Osteoblast (primary cell): ENCODE results near the gene C5orf24. TPM values are rescaled to one million over a fixed set of nuclear protein-coding genes. Genes with fewer than 3 reads are reported as not detected.

Experiments
- DNase-seq: peaks from one replicate; pipeline ENCODE4 v3.0.0; 2011; ENCODE audit warnings: low spot score, mixed read lengths; ENCODE audit not compliant: insufficient read length; ENCODE audit errors: missing footprints
- H2AFZ ChIP-seq: 2 replicates; pipeline ENCODE4 v1.6.0; 2011; ENCODE audit warnings: mild to moderate bottlenecking, low read length
- H3K27ac ChIP-seq: 2 replicates; pipeline ENCODE4 v1.5.1; 2011; ENCODE audit warnings: mild to moderate bottlenecking, low read depth, low read length, moderate library complexity
- H3K27me3 ChIP-seq: 2 replicates; pipeline ENCODE4 v1.6.0; 2012; ENCODE audit warnings: mild to moderate bottlenecking, control low read depth, inconsistent platforms, low read length, moderate library complexity; ENCODE audit not compliant: insufficient read depth
- H3K36me3 ChIP-seq: 2 replicates; pipeline ENCODE4 v1.5.1; 2011; ENCODE audit warnings: mild to moderate bottlenecking, low read length, control low read depth, moderate library complexity; ENCODE audit not compliant: insufficient read depth
- H3K4me1 ChIP-seq: 2 replicates; pipeline ENCODE4 v1.5.1; 2011; ENCODE audit warnings: mild to moderate bottlenecking, low read length, control low read depth, moderate library complexity; ENCODE audit not compliant: insufficient read depth
- H3K4me2 ChIP-seq: 2 replicates; pipeline ENCODE4 v1.6.0; 2011; ENCODE audit warnings: mild to moderate bottlenecking, low read length; ENCODE audit not compliant: insufficient read depth
- H3K4me3 ChIP-seq: fragments of 200-600 bp; sonication (generic); 3 replicates; pipeline ENCODE4 v1.5.1; 2012; ENCODE audit warnings: mild to moderate bottlenecking, low read length, inconsistent platforms; ENCODE audit not compliant: insufficient read depth
- H3K79me2 ChIP-seq: 2 replicates; pipeline ENCODE4 v1.6.0; 2012; ENCODE audit warnings: mild to moderate bottlenecking, low read length, control low read depth, inconsistent platforms; ENCODE audit not compliant: insufficient read depth
- H3K9me3 ChIP-seq: 2 replicates; pipeline ENCODE4 v1.5.1; 2011; ENCODE audit warnings: low read depth, low read length, control low read depth
- H4K20me1 ChIP-seq: 2 replicates; pipeline ENCODE4 v1.6.0; 2012; ENCODE audit warnings: mild to moderate bottlenecking, low read length, control low read depth; ENCODE audit not compliant: insufficient read depth
- total RNA-seq: library from RNA; depleted of rRNA; stranded (reverse); fragments of >200 nt; gene quantifications from 2 replicates; pipeline ENCODE4 v1.2.3, GENCODE V29; 2012
- TF ChIP-seq, protein P1 (sequence below): IDR thresholded peaks from 2 replicates; pipeline ENCODE4 v1.5.1; 2011; ENCODE audit warnings: mild to moderate bottlenecking, low read depth, low read length, moderate library complexity; ENCODE audit errors: extremely low read depth

C5orf24 gene
- total RNA-seq, 1 donor, result 46.3 TPM

GRCh38 chr5:134905246-134905996 is 59.7 kb downstream of the C5orf24 start:
- no peaks in the 10 kb centered on the region for H4K20me1 ChIP-seq
- peak overlapping the region; percentile 87 for H2AFZ ChIP-seq
- DNase-seq, result peak; percentile 92
- peak overlapping the region; percentile 88 for H3K4me3 ChIP-seq
- no peaks in the 10 kb centered on the region for H3K27me3 ChIP-seq
- peak overlapping the region; percentile 82 for H3K27ac ChIP-seq
- H3K36me3 ChIP-seq, result peaks cover 6% of the 10 kb centered on the region
- TF ChIP-seq, protein P1, sequence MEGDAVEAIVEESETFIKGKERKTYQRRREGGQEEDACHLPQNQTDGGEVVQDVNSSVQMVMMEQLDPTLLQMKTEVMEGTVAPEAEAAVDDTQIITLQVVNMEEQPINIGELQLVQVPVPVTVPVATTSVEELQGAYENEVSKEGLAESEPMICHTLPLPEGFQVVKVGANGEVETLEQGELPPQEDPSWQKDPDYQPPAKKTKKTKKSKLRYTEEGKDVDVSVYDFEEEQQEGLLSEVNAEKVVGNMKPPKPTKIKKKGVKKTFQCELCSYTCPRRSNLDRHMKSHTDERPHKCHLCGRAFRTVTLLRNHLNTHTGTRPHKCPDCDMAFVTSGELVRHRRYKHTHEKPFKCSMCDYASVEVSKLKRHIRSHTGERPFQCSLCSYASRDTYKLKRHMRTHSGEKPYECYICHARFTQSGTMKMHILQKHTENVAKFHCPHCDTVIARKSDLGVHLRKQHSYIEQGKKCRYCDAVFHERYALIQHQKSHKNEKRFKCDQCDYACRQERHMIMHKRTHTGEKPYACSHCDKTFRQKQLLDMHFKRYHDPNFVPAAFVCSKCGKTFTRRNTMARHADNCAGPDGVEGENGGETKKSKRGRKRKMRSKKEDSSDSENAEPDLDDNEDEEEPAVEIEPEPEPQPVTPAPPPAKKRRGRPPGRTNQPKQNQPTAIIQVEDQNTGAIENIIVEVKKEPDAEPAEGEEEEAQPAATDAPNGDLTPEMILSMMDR, result peak; percentile 68
- H3K9me3 ChIP-seq, result no peaks in the 10 kb centered on the region
- peaks cover 7% of the 10 kb centered on the region for H3K4me1 ChIP-seq
- peaks cover 4% of the 10 kb centered on the region for H3K79me2 ChIP-seq
- H3K4me2 ChIP-seq, result peak overlapping the region; percentile 96

GRCh38 chr5:134906811-134907210 is 61.0 kb downstream of the C5orf24 start:
- TF ChIP-seq, protein P1, result no peak
- Histone ChIP-seq H3K36me3 (peaks cover 10% of the 10 kb centered on the region), H3K79me2 (peaks cover 4% of the 10 kb centered on the region), H2AFZ (no peak overlapping the region), H3K9me3 (no peaks in the 10 kb centered on the region), H3K4me2 (no peak overlapping the region), H3K27me3 (no peaks in the 10 kb centered on the region), H3K27ac (no peak overlapping the region), H3K4me1 (peaks cover 7% of the 10 kb centered on the region), H3K4me3 (no peak overlapping the region), H4K20me1 (no peaks in the 10 kb centered on the region)
- no peak for DNase-seq

Other genes with a start within 250 kb of the C5orf24 start
- 46.0 and 46.3 TPM in 2 replicates for gene SAR1B, start 213.1 kb upstream of the C5orf24 start, total RNA-seq
- gene SEC24A, start 197.2 kb upstream of the C5orf24 start, total RNA-seq, result 30.0 and 30.6 TPM in 2 replicates
- gene CAMLG, start 107.4 kb upstream of the C5orf24 start, total RNA-seq, result 47.8 and 56.0 TPM in 2 replicates
- gene DDX46, start 87.2 kb upstream of the C5orf24 start, total RNA-seq, result 20.6 and 26.8 TPM in 2 replicates
- 87.2 and 91.1 TPM in 2 replicates for gene TXNDC15, start 28.4 kb downstream of the C5orf24 start, total RNA-seq
- gene PCBD2, start 59.2 kb downstream of the C5orf24 start, total RNA-seq, result 4.7 and 6.5 TPM in 2 replicates
- gene CATSPER3, start 121.9 kb downstream of the C5orf24 start, total RNA-seq, result 0.29 and 0.36 TPM in 2 replicates
- 8.3 and 9.8 TPM in 2 replicates for gene PITX1, start 188.3 kb downstream of the C5orf24 start, total RNA-seq